ENCODE data around the gene SP100. TPM values are rescaled to one million over a fixed set of nuclear protein-coding genes. Genes with fewer than 3 reads are reported as not detected.

The SP100 gene
- polyA plus RNA-seq, 3 donors = 26.1 to 31.4 (median 26.7) TPM

DNA sequence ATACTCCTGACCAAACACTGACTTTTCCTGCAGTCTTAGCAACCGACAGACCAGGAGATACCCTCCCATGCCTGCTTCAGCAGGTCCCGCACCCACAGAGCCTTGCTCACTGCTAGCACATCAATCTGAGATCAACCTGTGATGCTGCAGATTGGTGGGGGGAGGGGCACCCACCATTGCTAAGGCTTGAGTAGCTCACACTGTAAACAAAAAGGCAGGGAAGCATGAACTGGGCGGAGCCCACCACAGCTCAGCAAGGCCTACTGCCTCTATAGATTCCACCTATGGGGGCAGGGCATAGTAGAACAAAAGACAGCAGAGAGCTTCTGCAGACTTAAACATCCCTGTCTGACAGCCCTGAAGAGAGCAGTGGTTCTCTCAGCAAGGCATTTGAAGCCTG is 109.7 kb downstream of the SP100 start:
- DNase-seq (ENCODE audit: low read depth in 3 of 3, low spot score in 2 of 3) = no peak

DNA sequence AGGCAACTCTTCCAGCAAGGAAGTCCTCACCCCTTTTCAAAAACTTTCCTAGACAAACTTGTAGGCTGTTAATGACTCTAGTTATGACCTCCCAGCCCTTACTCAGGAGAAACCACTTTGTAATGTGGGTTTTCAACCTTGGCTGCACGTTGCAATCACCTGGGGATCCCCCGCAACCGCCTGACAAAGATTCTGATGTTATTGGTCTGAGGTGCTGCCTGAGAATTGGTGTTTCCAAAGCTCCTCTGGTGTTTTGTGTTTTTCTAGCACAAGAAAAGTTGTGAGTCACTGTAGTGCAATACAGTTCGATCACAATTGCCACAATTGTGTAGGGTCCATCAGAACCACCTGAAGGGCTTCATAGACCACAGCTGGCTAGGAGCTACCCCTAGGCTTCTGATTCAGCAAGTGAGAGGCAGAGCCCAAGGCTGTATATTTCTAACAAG is 121.6 kb downstream of the SP100 start:
- DNase-seq (ENCODE audit: low read depth in 3 of 3, low spot score in 2 of 3) = no peak

DNA sequence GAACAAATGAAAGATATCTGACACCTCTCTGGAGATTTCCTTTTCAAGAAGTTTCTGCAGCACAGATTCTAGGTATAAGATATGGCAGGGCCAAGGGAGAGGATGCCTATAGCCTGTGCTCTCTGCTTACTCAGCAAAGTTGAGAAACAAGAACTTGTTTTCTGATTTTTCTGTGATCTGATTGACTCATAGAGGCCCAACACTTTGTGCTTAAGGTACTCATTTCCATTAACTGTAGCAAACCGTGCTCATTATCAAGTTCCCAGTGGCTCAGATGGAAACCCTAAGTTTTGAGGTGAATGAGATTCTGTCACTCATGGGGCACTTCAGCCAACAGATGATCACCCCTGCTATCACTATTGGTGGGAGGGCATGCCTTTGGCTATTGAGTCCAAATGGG is 124.3 kb downstream of the SP100 start:
- no peak for DNase-seq (ENCODE audit: low read depth in 3 of 3, low spot score in 2 of 3)

- no peak for DNase-seq (ENCODE audit: low read depth in 3 of 3, low spot score in 2 of 3)
These were observed 126.0 kb downstream of the SP100 start for GRCh38 chr2:230541934-230542380.

DNA sequence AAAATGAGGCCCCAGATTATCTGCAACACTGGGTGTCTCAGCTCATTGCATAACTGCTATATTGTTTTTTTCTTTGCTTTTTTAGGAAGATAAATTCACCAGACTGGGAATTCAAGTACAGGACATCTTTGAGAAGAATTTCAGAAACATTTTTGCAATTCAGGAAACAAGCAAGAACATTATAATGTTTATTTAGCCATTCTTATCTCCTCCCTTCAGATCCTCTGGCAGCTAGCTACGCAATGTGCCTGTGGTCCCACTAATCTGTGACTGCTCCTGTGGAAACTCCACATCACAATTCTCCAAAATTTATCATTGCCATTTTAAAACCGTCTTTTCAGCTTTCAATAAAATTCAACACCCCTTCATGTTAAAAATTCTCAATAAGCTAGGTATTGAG is 126.8 kb downstream of the SP100 start:
- no peak for DNase-seq (ENCODE audit: low read depth in 3 of 3, low spot score in 2 of 3)

DNA sequence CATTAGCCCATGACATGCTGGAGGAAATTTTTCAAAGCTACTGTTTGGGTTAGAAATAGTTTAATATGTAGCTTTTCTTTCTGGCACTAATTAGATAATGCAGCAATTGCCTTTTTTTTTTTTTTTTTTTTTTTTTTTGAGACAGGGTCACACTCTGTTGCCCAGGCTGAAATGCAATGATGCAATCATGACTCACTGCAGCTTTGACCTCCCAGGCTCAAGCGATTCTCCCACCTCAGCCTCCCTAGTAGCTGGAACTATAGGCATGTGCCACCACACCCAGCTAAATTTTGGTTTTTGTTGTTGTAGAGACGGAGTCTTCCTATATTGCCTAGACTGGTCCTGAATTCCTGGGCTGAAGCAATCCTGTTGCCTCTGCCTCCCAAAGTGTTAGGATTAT is 136.2 kb downstream of the SP100 start:
- DNase-seq (ENCODE audit: low read depth in 3 of 3, low spot score in 2 of 3) = no peak

DNA sequence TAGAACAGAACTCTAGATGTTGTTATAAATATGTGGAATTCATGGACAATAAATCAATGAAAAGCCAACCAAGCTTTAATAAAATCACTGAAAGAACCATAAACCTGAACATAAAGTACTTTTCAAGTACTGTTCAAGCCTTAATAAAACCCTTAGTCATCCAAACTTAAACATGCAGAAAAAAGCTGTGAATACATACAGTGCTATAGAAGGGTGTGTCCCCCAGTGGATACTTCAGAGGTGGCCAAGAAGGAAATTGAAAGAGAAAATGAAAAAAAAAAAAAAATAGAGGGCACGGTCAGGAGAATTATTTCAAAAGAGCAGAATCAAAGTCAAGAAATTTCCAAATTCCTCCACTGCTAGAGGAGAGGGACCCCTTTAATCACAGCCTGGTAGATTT is 141.1 kb downstream of the SP100 start:
- no peak for DNase-seq (ENCODE audit: low read depth in 3 of 3, low spot score in 2 of 3)

- DNase-seq (ENCODE audit: low read depth in 3 of 3, low spot score in 2 of 3) = no peak
These were observed 149.1 kb downstream of the SP100 start for GRCh38 chr2:230564805-230565779.

GRCh38 chr2:230569298-230569697 is 153.3 kb downstream of the SP100 start:
- no peak for DNase-seq (ENCODE audit: low read depth in 3 of 3, low spot score in 2 of 3)

GRCh38 chr2:230570987-230571386 is 155.0 kb downstream of the SP100 start:
- no peak for DNase-seq (ENCODE audit: low read depth in 3 of 3, low spot score in 2 of 3)

GRCh38 chr2:230575642-230576324 is 159.8 kb downstream of the SP100 start:
- DNase-seq (ENCODE audit: low read depth in 3 of 3, low spot score in 2 of 3) = no peak

DNA sequence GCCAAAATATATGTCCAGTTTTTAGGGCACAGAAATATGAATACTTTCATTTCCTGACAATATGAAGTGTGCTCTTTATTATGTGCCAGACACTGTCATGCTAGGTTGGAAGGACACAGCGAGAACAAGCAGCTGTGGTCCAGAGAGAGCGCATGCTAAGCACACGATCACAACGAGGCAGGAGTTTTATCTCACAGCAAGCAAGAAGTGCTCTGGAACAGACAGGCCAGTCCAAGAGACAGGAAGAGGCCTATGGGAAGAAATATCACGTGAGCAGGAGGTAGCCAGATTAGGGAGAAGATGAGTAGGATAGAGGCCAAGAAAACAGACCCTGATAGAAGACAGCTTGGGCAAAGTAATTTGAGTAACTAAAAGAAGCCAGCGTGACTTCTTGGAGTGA is 161.1 kb downstream of the SP100 start:
- DNase-seq (ENCODE audit: low read depth in 3 of 3, low spot score in 2 of 3) = no peak

GRCh38 chr2:230578106-230578505 is 162.1 kb downstream of the SP100 start:
- DNase-seq (ENCODE audit: low read depth in 3 of 3, low spot score in 2 of 3) = no peak

- no peak for DNase-seq (ENCODE audit: low read depth in 3 of 3, low spot score in 2 of 3)
These were observed 166.9 kb downstream of the SP100 start for GRCh38 chr2:230582851-230583283.

GRCh38 chr2:230583581-230583980 is 167.6 kb downstream of the SP100 start:
- DNase-seq (ENCODE audit: low read depth in 3 of 3, low spot score in 2 of 3) = no peak

DNA sequence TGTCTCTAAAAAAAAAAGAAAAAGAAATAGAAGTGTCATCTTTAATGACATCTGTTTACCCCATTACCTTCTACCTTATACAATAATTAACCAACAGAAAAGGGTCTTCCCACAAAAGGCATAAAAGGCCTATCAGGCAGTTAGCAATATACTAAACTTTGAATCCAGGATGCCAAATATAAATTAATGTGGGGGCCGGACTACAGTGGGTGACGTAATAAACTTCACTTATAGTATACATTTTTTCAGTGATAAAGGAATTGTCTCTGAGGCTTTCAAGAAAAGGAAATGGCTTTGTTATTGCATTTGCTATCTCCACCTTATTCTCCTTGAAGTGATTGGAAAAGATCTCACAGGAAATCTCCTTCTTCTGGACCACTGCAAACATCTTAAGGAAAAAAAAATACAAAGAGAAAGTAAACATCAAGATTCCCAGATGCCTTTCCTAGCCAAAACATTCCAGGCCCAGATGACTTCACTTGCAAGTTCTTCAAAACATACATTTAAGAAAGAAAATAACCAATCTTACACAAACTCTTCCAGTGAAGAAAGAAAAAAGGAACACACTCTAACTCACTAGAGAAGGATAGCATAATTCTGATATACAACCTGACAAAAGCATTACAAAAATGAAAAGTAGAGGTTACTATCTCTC is 170.5 kb downstream of the SP100 start:
- no peak for DNase-seq (ENCODE audit: low read depth in 3 of 3, low spot score in 2 of 3)

DNA sequence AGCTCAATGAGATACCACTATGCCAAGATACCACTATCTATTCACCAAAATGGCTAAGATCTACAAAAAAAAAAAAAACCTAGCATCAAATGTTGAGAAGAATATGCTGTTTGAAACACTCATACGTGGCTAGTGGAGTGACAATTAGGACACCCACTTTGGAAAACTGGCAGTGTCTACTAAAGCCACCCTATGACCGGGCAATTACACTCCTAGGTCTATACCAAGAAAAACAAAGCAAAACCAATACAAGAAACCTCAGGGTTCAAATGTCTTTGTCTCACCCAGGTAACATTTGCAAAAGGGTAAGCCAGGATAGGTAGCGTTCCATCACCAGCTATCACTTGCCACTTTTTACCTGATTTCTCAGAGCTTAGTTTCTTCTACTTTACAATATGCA is 173.0 kb downstream of the SP100 start:
- DNase-seq (ENCODE audit: low read depth in 3 of 3, low spot score in 2 of 3) = no peak

DNA sequence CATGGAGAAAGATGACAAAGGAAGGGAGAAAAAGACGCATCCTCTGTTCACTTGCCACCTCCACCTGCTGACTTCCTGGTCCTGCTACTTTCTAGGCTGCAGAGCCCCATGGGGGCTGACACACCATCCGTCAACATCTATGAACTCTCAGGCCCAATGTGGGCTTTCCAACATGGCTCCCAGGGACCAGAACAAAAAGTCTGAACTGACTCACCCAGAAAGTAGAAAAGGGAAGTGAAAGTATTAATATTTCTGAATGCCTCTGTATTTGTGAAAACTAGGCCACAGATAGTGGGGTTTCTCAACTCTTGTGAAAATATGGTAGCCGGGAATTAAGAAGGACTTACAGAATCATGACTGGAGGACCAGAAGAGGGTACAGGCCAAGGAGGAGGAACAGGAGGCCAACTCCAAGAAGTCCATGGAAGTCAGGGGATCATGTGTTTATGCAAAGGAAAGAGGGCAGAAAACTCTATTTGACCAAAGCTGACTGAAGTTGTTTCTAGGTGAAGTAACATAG is 173.6 kb downstream of the SP100 start:
- no peak for DNase-seq (ENCODE audit: low read depth in 3 of 3, low spot score in 2 of 3)

GRCh38 chr2:230590333-230590732 is 174.3 kb downstream of the SP100 start:
- no peak for DNase-seq (ENCODE audit: low read depth in 3 of 3, low spot score in 2 of 3)

DNA sequence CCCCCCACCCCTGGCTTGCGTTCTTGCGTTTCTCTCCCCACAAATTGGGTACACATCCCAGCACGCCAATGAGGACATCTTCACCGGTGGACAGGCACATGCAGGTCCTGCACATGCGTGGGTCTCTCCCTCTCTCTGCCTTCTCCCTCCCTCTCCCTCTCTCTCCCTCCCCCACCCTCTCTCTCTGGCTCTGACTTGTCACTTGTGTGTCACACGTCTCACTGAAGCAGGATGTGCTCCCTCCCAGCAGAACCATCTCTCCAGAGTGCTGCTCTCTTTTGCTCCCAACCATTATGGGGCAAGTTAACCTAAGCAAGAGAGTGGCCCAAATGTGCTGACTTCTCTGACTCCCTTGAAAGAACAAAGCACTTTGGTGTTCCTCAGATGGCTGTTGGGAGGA is 175.8 kb downstream of the SP100 start:
- DNase-seq (ENCODE audit: low read depth in 3 of 3, low spot score in 2 of 3) = no peak

DNA sequence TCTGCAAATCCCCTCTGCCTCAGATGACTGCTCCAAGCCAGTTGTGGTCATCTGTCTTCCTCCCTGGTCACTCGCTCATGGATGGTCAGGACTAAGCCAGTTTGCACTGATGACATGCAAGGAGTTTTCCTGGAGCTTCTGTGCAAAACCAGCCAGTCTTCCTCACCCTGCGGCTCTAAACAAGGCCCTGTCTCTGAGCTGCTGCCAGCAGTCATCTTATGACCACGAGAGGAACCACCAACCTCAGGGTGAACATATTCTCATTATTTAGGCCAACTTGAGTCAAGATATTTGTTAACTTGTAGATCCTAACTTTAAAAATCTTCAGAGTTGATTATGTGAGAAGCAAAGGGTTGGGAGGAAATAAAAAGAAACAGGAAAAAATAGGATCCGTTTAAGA is 176.8 kb downstream of the SP100 start:
- no peak for DNase-seq (ENCODE audit: low read depth in 3 of 3, low spot score in 2 of 3)

Data from right renal cortex interstitium (tissue), 3 donors.